ENCODE data around the gene HYAL2. TPM values are rescaled to one million over a fixed set of nuclear protein-coding genes. Genes with fewer than 3 reads are reported as not detected.

Gene HYAL2
- total and polyA plus RNA-seq, 9 of the 15 experiments (the other 6 are each of a cell fraction or from before 2014, with no cell fraction given), result 0.36 to 22.7 (median 11.4) TPM; not detected in 1

DNA sequence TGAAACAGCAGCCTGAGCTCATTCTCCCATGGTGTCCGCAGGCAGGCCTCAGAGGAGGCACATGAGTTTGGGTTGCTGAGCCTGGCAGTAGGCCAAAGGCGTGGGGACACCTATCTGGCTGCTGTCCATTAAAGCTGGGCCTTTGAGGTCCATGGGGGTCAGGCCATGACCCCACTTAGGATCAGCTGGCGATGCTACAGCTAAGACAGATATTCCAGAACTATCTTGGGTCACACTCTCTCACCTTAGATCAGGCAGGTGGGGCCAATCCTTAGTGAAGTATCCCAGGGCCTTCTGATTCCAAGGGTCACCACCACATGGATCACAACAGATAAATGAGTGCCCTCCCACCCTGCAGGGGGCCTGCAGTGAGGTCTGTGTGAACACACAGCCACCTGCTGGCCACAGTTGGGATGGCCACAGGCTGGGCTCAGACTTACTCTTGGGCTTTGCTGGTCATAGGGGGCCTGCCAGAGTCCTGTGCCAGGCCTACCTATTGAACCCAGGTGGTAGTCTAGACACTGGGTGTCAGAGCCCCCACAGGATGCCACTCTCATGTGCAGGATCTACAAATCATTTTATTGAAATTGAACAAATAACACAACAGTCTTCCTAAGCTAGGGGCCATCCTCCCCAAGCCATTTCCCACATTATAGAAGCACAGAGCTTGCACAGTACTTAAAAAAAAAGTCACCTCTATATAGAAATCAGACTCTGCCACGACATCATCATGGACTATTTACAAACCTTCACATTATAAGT lies 2.0 kb upstream of the HYAL2 start:
- Histone ChIP-seq H3K9ac (ENCODE audit: insufficient read depth in 1 of 2, low read depth in 2 of 2, low read length in 2 of 2) (peak overlapping the region in 1 of 2 experiments; percentile 24; a peak in 1 of 4 replicates), H3K27ac (ENCODE audit: extremely low read depth, low read depth, low read length) (peak overlapping the region; percentile 33; the same call in 1 of the 3 replicates), H3K79me2 (ENCODE audit: control insufficient read depth, insufficient read depth, low read length) (peaks cover 28% of the 10 kb centered on the region), H3K9me3 (replicated peaks; ENCODE audit: control insufficient read depth, insufficient read depth, low read depth, low read length) (no peaks in the 10 kb centered on the region), H4K20me1 (replicated peaks; ENCODE audit: control insufficient read depth, insufficient read depth, low read length) (no peaks in the 10 kb centered on the region), H3K9me1 (ENCODE audit: control insufficient read depth, insufficient read depth, low read length) (no peaks in the 10 kb centered on the region), H3K36me3 (ENCODE audit: control insufficient read depth, insufficient read depth, low read length) (peaks cover 30% of the 10 kb centered on the region; the same call in 1 of the 3 replicates), H3K27me3 (ENCODE audit: control insufficient read depth in 2 of 2, insufficient read depth in 2 of 2, low read length in 2 of 2) (no peaks in the 10 kb centered on the region), H3K4me3 (no peak overlapping the region), H2AFZ (ENCODE audit: low read depth, low read length) (no peak overlapping the region; the same call in 1 of the 2 replicates), H3K4me1 (replicated peaks in 1 of 2; ENCODE audit: control insufficient read depth in 2 of 2, insufficient read depth in 2 of 2, low read length in 2 of 2) (peaks cover 24 to 52% of the 10 kb centered on the region in 2 experiments; a peak in 4 of 5 replicates), H3K4me2 (ENCODE audit: insufficient read depth, low read length) (no peak overlapping the region)
- ATAC-seq (peak; percentile 70), FAIRE-seq (peak; percentile 89), DNase-seq (ENCODE audit: extremely low read depth in 1 of 4, low spot score in 3 of 4) (peak; percentile 40 to 86 (median 64))
- intact Hi-C loops (cut with micrococcal nuclease), result loop anchor here (1.0 to 2.0 kb wide), 3 partner anchors 50 to 136 kb away; no protein-coding TSS in a partner anchor
- ChIA-PET CTCF (ENCODE audit: low intra/inter-chr PET ratio) (interaction anchor here (1.4 to 2.1 kb wide), 2 partner anchors 50 to 97 kb away, joined by 6 read pairs; no protein-coding TSS in a partner anchor), POLR2A (interaction anchor here (0.6 to 1.2 kb wide), 4 partner anchors 11 to 30 kb away, joined by 3 to 4 read pairs (median 3); partner anchors contain the start of gene HYAL1)
- 17% methylated on average over 4 of the region's 4 CpGs for WGBS (ENCODE audit: insufficient coverage, low coverage, missing lambda C conversion rate)
- in situ Hi-C loops (cut with MboI), result no loop called here
- no TSS peak for BruUV-seq (replicated peaks)
- 0 out of 2 replicates have a peak, but pooled peaks have one; percentile 16 for TF ChIP-seq KLF16 (IDR thresholded peaks at IDR 0.05)
- TF ChIP-seq, protein P1, sequence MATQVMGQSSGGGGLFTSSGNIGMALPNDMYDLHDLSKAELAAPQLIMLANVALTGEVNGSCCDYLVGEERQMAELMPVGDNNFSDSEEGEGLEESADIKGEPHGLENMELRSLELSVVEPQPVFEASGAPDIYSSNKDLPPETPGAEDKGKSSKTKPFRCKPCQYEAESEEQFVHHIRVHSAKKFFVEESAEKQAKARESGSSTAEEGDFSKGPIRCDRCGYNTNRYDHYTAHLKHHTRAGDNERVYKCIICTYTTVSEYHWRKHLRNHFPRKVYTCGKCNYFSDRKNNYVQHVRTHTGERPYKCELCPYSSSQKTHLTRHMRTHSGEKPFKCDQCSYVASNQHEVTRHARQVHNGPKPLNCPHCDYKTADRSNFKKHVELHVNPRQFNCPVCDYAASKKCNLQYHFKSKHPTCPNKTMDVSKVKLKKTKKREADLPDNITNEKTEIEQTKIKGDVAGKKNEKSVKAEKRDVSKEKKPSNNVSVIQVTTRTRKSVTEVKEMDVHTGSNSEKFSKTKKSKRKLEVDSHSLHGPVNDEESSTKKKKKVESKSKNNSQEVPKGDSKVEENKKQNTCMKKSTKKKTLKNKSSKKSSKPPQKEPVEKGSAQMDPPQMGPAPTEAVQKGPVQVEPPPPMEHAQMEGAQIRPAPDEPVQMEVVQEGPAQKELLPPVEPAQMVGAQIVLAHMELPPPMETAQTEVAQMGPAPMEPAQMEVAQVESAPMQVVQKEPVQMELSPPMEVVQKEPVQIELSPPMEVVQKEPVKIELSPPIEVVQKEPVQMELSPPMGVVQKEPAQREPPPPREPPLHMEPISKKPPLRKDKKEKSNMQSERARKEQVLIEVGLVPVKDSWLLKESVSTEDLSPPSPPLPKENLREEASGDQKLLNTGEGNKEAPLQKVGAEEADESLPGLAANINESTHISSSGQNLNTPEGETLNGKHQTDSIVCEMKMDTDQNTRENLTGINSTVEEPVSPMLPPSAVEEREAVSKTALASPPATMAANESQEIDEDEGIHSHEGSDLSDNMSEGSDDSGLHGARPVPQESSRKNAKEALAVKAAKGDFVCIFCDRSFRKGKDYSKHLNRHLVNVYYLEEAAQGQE (IDR thresholded peaks at IDR 0.05; ENCODE audit: borderline replicate concordance), result peak; percentile 75
- TF ChIP-seq, protein P1 (CRISPR knock-in tag; IDR thresholded peaks at IDR 0.05; ENCODE audit: low read depth), result no peak
- peak; percentile 38; the same call in 1 of the 2 replicates for TF ChIP-seq EP400 (IDR thresholded peaks at IDR 0.05)
- TF ChIP-seq KDM1A (IDR thresholded peaks at IDR 0.05), result peak; percentile 53 to 69; a peak in 3 of 4 replicates
- peak; percentile 58; the same call in 1 of the 2 replicates for TF ChIP-seq XRCC5 (IDR thresholded peaks at IDR 0.05; ENCODE audit: low read depth, low read length)
- TF ChIP-seq, protein P2, sequence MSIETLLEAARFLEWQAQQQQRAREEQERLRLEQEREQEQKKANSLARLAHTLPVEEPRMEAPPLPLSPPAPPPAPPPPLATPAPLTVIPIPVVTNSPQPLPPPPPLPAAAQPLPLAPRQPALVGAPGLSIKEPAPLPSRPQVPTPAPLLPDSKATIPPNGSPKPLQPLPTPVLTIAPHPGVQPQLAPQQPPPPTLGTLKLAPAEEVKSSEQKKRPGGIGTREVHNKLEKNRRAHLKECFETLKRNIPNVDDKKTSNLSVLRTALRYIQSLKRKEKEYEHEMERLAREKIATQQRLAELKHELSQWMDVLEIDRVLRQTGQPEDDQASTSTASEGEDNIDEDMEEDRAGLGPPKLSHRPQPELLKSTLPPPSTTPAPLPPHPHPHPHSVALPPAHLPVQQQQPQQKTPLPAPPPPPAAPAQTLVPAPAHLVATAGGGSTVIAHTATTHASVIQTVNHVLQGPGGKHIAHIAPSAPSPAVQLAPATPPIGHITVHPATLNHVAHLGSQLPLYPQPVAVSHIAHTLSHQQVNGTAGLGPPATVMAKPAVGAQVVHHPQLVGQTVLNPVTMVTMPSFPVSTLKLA (conservative IDR thresholded peaks at IDR 0.05), result peak in 1 of 2 experiments; percentile 63; a peak in 3 of 4 replicates
- no peak for TF ChIP-seq CSDE1 (IDR thresholded peaks at IDR 0.05)
- peak; percentile 47; the same call in 1 of the 2 replicates for TF ChIP-seq CTBP1 (IDR thresholded peaks at IDR 0.05; ENCODE audit: borderline replicate concordance)
